A549 (cell line): ENCODE measurements around the gene CDKN2A. TPM values are rescaled to one million over a fixed set of nuclear protein-coding genes. Genes with fewer than 3 reads are reported as not detected.

Source experiments
- ATAC-seq, 2 experiments: fragments of 200-7000 bp in 1 of 2; fragments of >200 bp in 1 of 2; cut with Nextera tagmentation in 1 of 2; cut with Tn5 transposase in 1 of 2; 3 replicates each; pipeline versions ENCODE4 v1.8.0 to v1.9.1; 2018 to 2020; ENCODE audit warnings: mild to moderate bottlenecking in 1 of 2, moderate library complexity in 1 of 2
- CTCF ChIA-PET: fragments of 300-600 bp; sonication (Branson Sonifier 250); formaldehyde crosslinking; extraction: SDS; loops from one replicate; lab custom pipeline; 2021; ENCODE audit warnings: antibody characterized with exemption, inconsistent platforms; lab: Yijun Ruan, JAX
- POLR2A ChIA-PET: fragments of 350-600 bp; formaldehyde crosslinking; extraction: SDS; loops from one replicate; lab custom pipeline; 2021; ENCODE audit warnings: antibody characterized with exemption, inconsistent platforms; lab: Yijun Ruan, JAX
- DNase-seq, 2 experiments: peaks; one replicate each; pipeline versions ENCODE4 v3.0.0 to v3.0.0-alpha.2; 2011 to 2016; ENCODE audit warnings: low read depth in 1 of 2, low spot score in 1 of 2
- FAIRE-seq: peaks from 2 replicates; lab custom pipeline; 2011; peaks lifted over from hg19 to GRCh38; lab: Jason Lieb, UNC
- H3K27ac ChIP-seq, 2 experiments: fragments of >200 bp; sonication (Bioruptor Twin); formaldehyde crosslinking; 3 replicates each; pipeline ENCODE4 v1.5.1; 2016 to 2017
- H3K4me1 ChIP-seq: fragments of >200 bp; sonication (Bioruptor Twin); formaldehyde crosslinking; 3 replicates; pipeline ENCODE4 v1.6.1; 2016
- H3K4me2 ChIP-seq: fragments of >200 bp; sonication (Bioruptor Twin); formaldehyde crosslinking; 3 replicates; pipeline ENCODE4 v1.6.1; 2016
- H3K4me3 ChIP-seq: fragments of >200 bp; sonication (Bioruptor Twin); formaldehyde crosslinking; 3 replicates; pipeline ENCODE4 v1.5.1; 2016
- H3K9me3 ChIP-seq: fragments of >200 bp; sonication (Bioruptor Twin); formaldehyde crosslinking; 3 replicates; pipeline ENCODE4 v1.6.1; 2016
- ATOH8 ChIP-seq: fragments of 250-450 bp; sonication (Bioruptor Pico); IDR thresholded peaks from 2 replicates; pipeline ENCODE4 v1.5.0; 2020; ENCODE audit warnings: low read depth, mild to moderate bottlenecking, moderate library complexity
- BHLHE40 ChIP-seq: IDR thresholded peaks from 2 replicates; pipeline ENCODE4 v1.6.1; 2012; ENCODE audit warnings: low read depth, low read length, inconsistent platforms
- CEBPB ChIP-seq, 2 experiments: fragments of >200 bp in 1 of 2; sonication (Bioruptor Twin) in 1 of 2; formaldehyde crosslinking in 1 of 2; IDR thresholded peaks; 2 replicates each; pipeline ENCODE4 v1.6.1; 2012 to 2016
- CHD2 ChIP-seq: fragments of 150-350 bp; IDR thresholded peaks from 2 replicates; pipeline ENCODE4 v1.6.1; 2014; ENCODE audit warnings: low read length; ENCODE audit not compliant: partially characterized antibody
- EHF ChIP-seq: fragments of 250-450 bp; sonication (Bioruptor Pico); IDR thresholded peaks from 2 replicates; pipeline ENCODE4 v1.5.0; 2020; ENCODE audit warnings: mild to moderate bottlenecking
- EHMT2 ChIP-seq: fragments of 200-600 bp; sonication (generic); IDR thresholded peaks from 2 replicates; pipeline ENCODE4 v1.6.1; 2016; ENCODE audit warnings: antibody characterized with exemption, low read depth, mild to moderate bottlenecking, moderate library complexity
- EP300 ChIP-seq, 2 experiments: fragments of >200 bp; sonication (Bioruptor Twin); formaldehyde crosslinking; IDR thresholded peaks; 2 replicates in 1 of 2; 3 replicates in 1 of 2; pipeline ENCODE4 v1.6.1; 2016 to 2017
- ESRRA ChIP-seq: fragments of 150-350 bp; IDR thresholded peaks from 2 replicates; pipeline ENCODE4 v1.6.1; 2014; ENCODE audit warnings: mild to moderate bottlenecking, low read length, borderline replicate concordance
- FOXS1 ChIP-seq: fragments of 250-450 bp; sonication (Bioruptor Pico); IDR thresholded peaks from 2 replicates; pipeline ENCODE4 v1.5.0; 2020; ENCODE audit warnings: mild to moderate bottlenecking, moderate library complexity
- GATA3 ChIP-seq: IDR thresholded peaks from 2 replicates; pipeline ENCODE4 v1.6.1; 2012; ENCODE audit warnings: borderline replicate concordance
- HOXB5 ChIP-seq: fragments of 250-450 bp; sonication (Bioruptor Pico); IDR thresholded peaks from 2 replicates; pipeline ENCODE4 v1.5.0; 2020; ENCODE audit warnings: mild to moderate bottlenecking, moderate library complexity
- KDM1A ChIP-seq: fragments of 200-600 bp; sonication (generic); IDR thresholded peaks from 2 replicates; pipeline ENCODE4 v1.6.1; 2016; ENCODE audit warnings: low read depth, mild to moderate bottlenecking
- RFX5 ChIP-seq: fragments of 450-650 bp; IDR thresholded peaks from 2 replicates; pipeline ENCODE4 v1.7.1; 2014; ENCODE audit warnings: antibody characterized with exemption, mild to moderate bottlenecking, moderate library complexity
- RNF2 ChIP-seq: fragments of 200-600 bp; sonication (generic); IDR thresholded peaks from 2 replicates; pipeline ENCODE4 v1.6.1; 2016; ENCODE audit warnings: low read depth, mild to moderate bottlenecking, antibody characterized with exemption, moderate library complexity, borderline replicate concordance
- SMC3 ChIP-seq: fragments of >200 bp; sonication (Bioruptor Twin); formaldehyde crosslinking; IDR thresholded peaks from 3 replicates; pipeline ENCODE4 v1.6.1; 2018; ENCODE audit warnings: inconsistent platforms
- SREBF2 ChIP-seq: fragments of 450-650 bp; IDR thresholded peaks from 2 replicates; pipeline ENCODE4 v1.6.1; 2014; ENCODE audit warnings: mild to moderate bottlenecking, moderate library complexity
- ZC3H11A ChIP-seq: fragments of 450-650 bp; IDR thresholded peaks from 2 replicates; pipeline ENCODE4 v1.6.1; 2014; ENCODE audit warnings: antibody characterized with exemption, mild to moderate bottlenecking
- ZFP36 ChIP-seq: fragments of 450-650 bp; IDR thresholded peaks from 2 replicates; pipeline ENCODE4 v1.6.1; 2014; ENCODE audit warnings: borderline replicate concordance; ENCODE audit not compliant: partially characterized antibody
- ZSCAN20 ChIP-seq: fragments of 250-450 bp; sonication (Bioruptor Pico); IDR thresholded peaks from 2 replicates; pipeline ENCODE4 v1.8.0; 2022; ENCODE audit warnings: mild to moderate bottlenecking, moderate library complexity
- WGBS: methylation state at CpG from one replicate; pipeline ENCODE4 v1.1.6; 2017; ENCODE audit errors: missing lambda C conversion rate; 5-methylcytosine and 5-hydroxymethylcytosine counted together
- polyA plus RNA-seq, 4 experiments: library from polyadenylated mRNA; depleted of rRNA in 3 of 4; stranded (reverse); fragments of >200 nt; fragmentation: RNase III in 1 of 4; extraction: RNeasy Plus Mini Kit Qiagen cat#74134 plus additional on column Dnase treatment in 1 of 4; gene quantifications; 2 replicates in 3 of 4; 3 replicates in 1 of 4; pipeline ENCODE4 v1.2.3, GENCODE V29; 2011 to 2017
- TF ChIP-seq, protein P1 (sequence below): fragments of >200 bp; sonication (Bioruptor Twin); formaldehyde crosslinking; IDR thresholded peaks from 2 replicates; pipeline ENCODE4 v1.6.1; 2016
- TF ChIP-seq, protein P2 (sequence below): IDR thresholded peaks from 2 replicates; pipeline ENCODE4 v1.6.1; 2012
- TF ChIP-seq, protein P3 (sequence below): fragments of 150-350 bp; IDR thresholded peaks from 2 replicates; pipeline ENCODE4 v1.6.1; 2014; ENCODE audit warnings: low read depth, mild to moderate bottlenecking, low read length
- TF ChIP-seq, protein P4 (sequence below): fragments of 200-600 bp; sonication (generic); IDR thresholded peaks from 2 replicates; pipeline ENCODE4 v1.6.1; 2016; ENCODE audit warnings: antibody characterized with exemption, mild to moderate bottlenecking, moderate library complexity

Gene CDKN2A
- polyA plus RNA-seq, 2 of the 4 experiments (the other 2 are of a cell fraction), result not detected

GRCh38 chr9:22005702-22006606 is 11.8 kb upstream of the CDKN2A start:
- H3K4me2 ChIP-seq, result no peak overlapping the region
- no peak overlapping the region for H3K4me3 ChIP-seq
- ATAC-seq (no peak), FAIRE-seq (no peak), DNase-seq (no peak)
- no peaks in the 10 kb centered on the region for H3K9me3 ChIP-seq
- H3K27ac ChIP-seq, result no peak overlapping the region
- CTCF ChIA-PET, result no interaction called here
- POLR2A ChIA-PET, result no interaction called here
- TF ChIP-seq, protein P1, sequence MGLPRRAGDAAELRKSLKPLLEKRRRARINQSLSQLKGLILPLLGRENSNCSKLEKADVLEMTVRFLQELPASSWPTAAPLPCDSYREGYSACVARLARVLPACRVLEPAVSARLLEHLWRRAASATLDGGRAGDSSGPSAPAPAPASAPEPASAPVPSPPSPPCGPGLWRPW, result no peak
- TF ChIP-seq ZC3H11A, result no peak
- TF ChIP-seq EHF (CRISPR knock-in tag), result no peak
- WGBS, result no CpG with 5 or more reads among the region's 44 CpGs
- H3K4me1 ChIP-seq, result no peaks in the 10 kb centered on the region

- DNase-seq (no peak), FAIRE-seq (no peak), ATAC-seq (no peak)
- H3K4me2 ChIP-seq, result no peak overlapping the region
- ChIA-PET CTCF (no interaction called here), POLR2A (no interaction called here)
- no CpG with 5 or more reads among the region's 25 CpGs for WGBS
- TF ChIP-seq, protein P2, sequence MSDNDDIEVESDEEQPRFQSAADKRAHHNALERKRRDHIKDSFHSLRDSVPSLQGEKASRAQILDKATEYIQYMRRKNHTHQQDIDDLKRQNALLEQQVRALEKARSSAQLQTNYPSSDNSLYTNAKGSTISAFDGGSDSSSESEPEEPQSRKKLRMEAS, result no peak
- no peaks in the 10 kb centered on the region for H3K4me1 ChIP-seq
- H3K9me3 ChIP-seq, result no peaks in the 10 kb centered on the region
- no peak overlapping the region for H3K27ac ChIP-seq
- no peak overlapping the region for H3K4me3 ChIP-seq
These were observed 11.0 kb upstream of the CDKN2A start for GRCh38 chr9:22005021-22005701.

GRCh38 chr9:22002038-22002437 is 7.8 kb upstream of the CDKN2A start:
- no peak for DNase-seq
- TF ChIP-seq EHMT2 (no peak), CHD2 (no peak), EHF (CRISPR knock-in tag) (no peak), KDM1A (no peak), SMC3 (no peak), CEBPB (IDR thresholded peaks at IDR 0.05) (no peak), RNF2 (no peak), EP300 (IDR thresholded peaks at IDR 0.05) (no peak)
- TF ChIP-seq, protein P3, sequence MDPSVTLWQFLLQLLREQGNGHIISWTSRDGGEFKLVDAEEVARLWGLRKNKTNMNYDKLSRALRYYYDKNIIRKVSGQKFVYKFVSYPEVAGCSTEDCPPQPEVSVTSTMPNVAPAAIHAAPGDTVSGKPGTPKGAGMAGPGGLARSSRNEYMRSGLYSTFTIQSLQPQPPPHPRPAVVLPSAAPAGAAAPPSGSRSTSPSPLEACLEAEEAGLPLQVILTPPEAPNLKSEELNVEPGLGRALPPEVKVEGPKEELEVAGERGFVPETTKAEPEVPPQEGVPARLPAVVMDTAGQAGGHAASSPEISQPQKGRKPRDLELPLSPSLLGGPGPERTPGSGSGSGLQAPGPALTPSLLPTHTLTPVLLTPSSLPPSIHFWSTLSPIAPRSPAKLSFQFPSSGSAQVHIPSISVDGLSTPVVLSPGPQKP, result no peak
- H3K4me1 ChIP-seq, result no peaks in the 10 kb centered on the region
- H3K4me3 ChIP-seq, result no peak overlapping the region
- no peaks in the 10 kb centered on the region for H3K9me3 ChIP-seq
- POLR2A ChIA-PET, result no interaction called here
- no CpG with 5 or more reads among the region's 1 CpG for WGBS
- H3K4me2 ChIP-seq, result no peak overlapping the region
- no peak for ATAC-seq
- no peak for FAIRE-seq
- CTCF ChIA-PET, result no interaction called here
- H3K27ac ChIP-seq, result no peak overlapping the region

DNA sequence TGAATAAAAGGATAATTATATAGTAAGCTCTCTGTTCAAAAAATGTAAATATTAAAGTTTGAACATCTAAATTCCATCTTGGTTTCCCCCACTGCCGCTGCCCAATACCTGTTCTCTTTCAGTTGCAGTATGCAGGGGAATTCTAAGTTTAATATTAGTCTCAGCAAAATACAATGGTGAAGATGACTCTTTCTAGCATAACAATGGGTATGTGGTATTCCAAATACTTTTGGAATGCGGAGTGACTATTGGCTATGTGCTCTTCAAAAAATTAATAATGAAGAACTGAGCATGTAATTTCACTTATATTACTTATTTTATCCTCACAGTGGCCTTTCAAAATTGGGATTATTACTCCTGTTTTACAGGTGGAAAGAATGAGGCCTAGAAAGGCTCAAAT is 3.8 kb upstream of the CDKN2A start:
- Histone ChIP-seq H3K27ac (no peak overlapping the region), H3K4me2 (no peak overlapping the region), H3K4me1 (no peaks in the 10 kb centered on the region), H3K4me3 (no peak overlapping the region), H3K9me3 (no peaks in the 10 kb centered on the region)
- POLR2A ChIA-PET, result no interaction called here
- ATAC-seq (no peak), FAIRE-seq (no peak), DNase-seq (no peak)
- CTCF ChIA-PET, result no interaction called here
- no CpG with 5 or more reads among the region's 2 CpGs for WGBS
- no peak for TF ChIP-seq BHLHE40
- no peak for TF ChIP-seq SREBF2
- no peak for TF ChIP-seq HOXB5 (CRISPR knock-in tag)
- TF ChIP-seq ZSCAN20 (CRISPR knock-in tag), result no peak
- no peak for TF ChIP-seq ATOH8 (CRISPR knock-in tag)
- TF ChIP-seq ESRRA, result no peak
- TF ChIP-seq, protein P4, sequence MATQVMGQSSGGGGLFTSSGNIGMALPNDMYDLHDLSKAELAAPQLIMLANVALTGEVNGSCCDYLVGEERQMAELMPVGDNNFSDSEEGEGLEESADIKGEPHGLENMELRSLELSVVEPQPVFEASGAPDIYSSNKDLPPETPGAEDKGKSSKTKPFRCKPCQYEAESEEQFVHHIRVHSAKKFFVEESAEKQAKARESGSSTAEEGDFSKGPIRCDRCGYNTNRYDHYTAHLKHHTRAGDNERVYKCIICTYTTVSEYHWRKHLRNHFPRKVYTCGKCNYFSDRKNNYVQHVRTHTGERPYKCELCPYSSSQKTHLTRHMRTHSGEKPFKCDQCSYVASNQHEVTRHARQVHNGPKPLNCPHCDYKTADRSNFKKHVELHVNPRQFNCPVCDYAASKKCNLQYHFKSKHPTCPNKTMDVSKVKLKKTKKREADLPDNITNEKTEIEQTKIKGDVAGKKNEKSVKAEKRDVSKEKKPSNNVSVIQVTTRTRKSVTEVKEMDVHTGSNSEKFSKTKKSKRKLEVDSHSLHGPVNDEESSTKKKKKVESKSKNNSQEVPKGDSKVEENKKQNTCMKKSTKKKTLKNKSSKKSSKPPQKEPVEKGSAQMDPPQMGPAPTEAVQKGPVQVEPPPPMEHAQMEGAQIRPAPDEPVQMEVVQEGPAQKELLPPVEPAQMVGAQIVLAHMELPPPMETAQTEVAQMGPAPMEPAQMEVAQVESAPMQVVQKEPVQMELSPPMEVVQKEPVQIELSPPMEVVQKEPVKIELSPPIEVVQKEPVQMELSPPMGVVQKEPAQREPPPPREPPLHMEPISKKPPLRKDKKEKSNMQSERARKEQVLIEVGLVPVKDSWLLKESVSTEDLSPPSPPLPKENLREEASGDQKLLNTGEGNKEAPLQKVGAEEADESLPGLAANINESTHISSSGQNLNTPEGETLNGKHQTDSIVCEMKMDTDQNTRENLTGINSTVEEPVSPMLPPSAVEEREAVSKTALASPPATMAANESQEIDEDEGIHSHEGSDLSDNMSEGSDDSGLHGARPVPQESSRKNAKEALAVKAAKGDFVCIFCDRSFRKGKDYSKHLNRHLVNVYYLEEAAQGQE, result no peak
- TF ChIP-seq CEBPB (IDR thresholded peaks at IDR 0.05), result no peak
- TF ChIP-seq FOXS1 (CRISPR knock-in tag), result no peak
- TF ChIP-seq RFX5, result no peak
- TF ChIP-seq ZC3H11A, result no peak
- TF ChIP-seq CHD2, result no peak
- no peak for TF ChIP-seq GATA3
- TF ChIP-seq ZFP36, result no peak
